Measurements from ENCODE around the gene PLP1.
"Not testable (repeated sequence)": the region's sequence is repeated elsewhere in the genome, so short reads cannot be mapped to it uniquely, and the experiment has no call there.

The PLP1 gene

DNA sequence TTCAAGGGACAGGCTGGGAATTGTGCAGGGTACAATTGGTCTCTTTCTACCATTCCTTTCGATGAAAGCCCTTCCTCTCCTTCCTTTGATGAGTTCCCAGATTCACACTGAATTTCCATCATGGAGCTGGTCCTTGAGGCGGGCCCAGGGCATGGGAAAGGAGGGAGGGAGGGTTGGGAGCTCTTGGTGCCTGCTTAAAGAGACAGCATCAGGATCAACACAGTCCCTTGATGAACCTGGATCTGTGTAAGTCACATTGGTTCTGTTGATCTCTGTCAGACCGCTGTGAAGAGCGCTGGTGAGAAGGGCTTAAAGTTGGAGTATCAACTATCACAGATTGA lies 4.4 kb downstream of the PLP1 start:
- no peak for DNase-seq

DNA sequence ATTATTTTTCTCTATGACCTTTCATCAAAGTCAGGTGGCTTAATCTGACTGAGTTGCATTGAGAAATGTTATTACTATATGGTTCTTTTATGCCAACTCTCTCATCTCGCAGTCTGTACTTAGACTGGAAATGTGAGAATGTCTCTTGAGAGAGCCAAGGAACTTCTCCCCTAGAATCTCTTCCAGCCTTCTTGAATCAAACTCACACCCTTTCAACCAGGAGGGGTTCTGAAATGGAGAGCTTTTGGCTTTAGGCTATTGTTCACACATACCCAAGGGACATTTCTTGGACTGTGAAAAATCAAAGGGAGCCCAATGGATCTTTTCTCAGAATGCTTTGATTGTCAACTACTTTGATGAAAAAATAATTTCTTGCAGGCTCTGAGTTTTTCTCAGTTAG lies 5.1 kb downstream of the PLP1 start:
- DNase-seq: no peak

DNA sequence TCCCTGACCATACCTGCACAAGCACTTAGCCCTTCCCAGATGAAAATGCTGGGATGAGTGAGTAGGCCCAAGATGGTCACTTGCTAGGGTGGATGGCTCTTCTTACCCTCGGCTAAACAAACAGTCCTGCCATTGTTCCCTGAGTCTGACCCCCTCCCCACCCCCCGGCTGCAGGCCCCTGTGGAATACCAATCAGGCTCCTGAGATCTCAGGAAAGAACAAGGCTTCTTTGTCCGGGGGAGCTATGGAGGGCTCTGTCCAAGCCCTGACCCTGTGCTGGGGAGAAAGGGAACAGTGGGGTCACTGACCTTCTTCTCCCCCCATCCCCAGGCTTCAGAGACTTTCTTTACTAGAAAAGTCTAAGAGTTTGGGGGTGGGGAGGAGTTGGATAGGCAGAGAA lies 6.0 kb downstream of the PLP1 start:
- DNase-seq: no peak

DNA sequence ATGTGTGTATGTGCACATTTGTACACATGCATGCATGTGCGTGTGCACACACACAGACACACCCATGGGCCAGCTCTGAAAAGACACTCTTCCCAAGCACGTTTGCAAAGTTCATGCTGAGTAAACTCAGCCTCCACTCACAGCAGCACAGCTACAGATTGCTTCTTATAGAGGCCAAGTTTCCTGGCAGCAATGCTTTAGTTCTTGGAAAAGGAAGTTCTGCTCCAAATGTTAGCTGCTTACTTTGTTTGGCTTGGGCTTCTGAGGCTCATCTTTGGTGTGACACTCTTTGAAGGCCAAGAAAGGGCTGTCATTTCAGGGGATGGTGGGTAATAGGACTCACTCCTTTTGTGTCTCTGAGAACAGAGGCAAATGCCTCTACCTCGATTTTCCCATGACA lies 6.6 kb downstream of the PLP1 start:
- no peak for DNase-seq

DNA sequence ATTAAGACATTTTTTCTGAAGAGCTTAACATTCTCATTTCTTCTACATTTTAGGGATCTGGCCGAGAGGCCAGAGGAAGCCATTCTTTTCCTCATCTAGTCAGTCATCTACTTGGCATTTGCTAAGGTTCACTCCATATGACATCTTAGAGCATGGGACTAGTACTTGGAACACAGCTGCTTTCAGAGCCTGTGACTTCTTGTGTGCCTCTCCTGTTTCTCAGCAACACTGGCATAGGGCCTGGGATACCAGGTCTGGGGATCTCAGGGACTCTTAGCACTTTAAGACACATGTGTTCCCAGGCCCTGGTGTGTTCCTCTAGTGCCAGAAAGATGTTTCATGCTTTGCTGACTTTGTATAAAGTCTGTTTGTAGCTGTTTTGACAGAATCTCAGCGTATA lies 7.3 kb downstream of the PLP1 start:
- no peak for DNase-seq

DNA sequence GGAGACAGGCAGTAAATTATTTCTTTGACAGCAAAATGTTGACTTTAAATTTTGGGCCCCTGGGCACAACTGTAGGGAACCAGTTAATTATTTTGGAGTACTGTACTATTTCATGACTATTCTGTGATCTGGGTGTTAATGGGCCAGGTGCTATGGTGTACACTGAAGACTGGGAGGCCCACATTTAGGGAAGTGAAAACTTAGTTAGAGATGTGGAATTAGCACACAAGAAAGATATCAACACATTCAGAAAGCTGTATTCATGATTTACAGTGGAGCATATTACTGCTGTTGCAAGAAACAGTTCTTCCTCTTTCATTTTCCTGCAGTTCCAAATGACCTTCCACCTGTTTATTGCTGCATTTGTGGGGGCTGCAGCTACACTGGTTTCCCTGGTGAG lies 12.4 kb downstream of the PLP1 start:
- no peak for DNase-seq

DNA sequence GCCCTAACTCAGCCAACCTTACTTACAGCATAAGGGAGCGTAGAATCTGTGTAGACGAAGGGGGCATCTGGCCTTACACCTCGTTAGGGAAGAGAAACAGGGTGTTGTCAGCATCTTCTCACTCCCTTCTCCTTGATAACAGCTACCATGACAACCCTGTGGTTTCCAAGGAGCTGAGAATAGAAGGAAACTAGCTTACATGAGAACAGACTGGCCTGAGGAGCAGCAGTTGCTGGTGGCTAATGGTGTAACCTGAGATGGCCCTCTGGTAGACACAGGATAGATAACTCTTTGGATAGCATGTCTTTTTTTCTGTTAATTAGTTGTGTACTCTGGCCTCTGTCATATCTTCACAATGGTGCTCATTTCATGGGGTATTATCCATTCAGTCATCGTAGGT lies 14.6 kb downstream of the PLP1 start:
- peak; percentile 85 for DNase-seq

DNA sequence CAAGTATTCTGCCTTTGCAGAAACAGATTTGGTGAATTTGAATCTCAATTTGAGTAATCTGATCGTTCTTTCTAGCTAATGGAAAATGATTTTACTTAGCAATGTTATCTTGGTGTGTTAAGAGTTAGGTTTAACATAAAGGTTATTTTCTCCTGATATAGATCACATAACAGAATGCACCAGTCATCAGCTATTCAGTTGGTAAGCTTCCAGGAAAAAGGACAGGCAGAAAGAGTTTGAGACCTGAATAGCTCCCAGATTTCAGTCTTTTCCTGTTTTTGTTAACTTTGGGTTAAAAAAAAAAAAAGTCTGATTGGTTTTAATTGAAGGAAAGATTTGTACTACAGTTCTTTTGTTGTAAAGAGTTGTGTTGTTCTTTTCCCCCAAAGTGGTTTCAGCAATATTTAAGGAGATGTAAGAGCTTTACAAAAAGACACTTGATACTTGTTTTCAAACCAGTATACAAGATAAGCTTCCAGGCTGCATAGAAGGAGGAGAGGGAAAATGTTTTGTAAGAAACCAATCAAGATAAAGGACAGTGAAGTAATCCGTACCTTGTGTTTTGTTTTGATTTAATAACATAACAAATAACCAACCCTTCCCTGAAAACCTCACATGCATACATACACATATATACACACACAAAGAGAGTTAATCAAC lies 15.3 kb downstream of the PLP1 start:
- DNase-seq: no peak

DNA sequence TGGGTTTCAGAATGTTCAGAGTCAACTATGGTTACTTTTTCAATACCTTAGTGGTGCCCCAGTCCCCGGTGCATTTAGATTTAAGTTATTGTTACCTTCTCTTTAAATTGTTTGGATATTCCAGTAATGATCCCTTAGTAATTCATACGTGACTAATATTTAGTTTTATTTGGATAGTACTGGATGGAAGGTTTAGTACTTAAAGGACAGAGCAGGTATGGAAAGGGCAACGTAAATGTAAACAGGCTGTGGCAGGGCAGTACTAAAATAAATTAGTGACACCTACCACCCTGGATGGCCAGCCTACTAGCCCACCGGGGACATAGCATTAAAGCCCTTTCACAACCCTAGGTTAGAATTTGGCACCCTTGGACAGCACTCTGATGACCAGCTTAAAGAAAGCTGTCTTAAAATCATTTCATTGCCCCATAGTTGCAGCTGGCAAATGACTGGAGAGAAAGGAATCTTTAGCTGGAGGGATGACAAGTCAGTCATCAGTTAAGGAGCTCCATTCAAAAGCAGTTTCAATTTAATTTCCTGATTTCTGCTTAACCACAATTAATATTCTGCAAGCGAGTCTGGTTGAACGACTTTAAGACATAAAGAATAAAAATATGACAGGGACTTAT lies 16.4 kb downstream of the PLP1 start:
- DNase-seq: no peak

DNA sequence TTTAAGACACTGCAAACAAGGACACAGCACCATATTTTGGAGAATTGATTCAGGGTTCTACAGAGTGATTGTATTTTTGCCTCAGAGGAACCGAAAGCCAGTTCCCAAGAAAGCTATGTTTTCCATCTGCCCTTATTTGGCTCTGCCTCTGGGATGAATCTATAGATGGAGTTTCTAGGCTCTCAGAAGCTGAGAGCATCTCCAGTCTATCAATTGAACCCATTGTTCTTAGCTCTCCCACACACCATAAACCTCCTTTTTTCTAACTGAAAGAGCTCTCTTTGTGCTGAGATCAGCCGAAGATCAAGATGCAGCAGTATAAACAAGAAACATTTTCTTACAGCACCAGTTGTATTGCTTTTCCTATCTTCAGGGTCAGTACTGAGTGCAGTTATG lies 16.9 kb downstream of the PLP1 start:
- DNase-seq: no peak

DNA sequence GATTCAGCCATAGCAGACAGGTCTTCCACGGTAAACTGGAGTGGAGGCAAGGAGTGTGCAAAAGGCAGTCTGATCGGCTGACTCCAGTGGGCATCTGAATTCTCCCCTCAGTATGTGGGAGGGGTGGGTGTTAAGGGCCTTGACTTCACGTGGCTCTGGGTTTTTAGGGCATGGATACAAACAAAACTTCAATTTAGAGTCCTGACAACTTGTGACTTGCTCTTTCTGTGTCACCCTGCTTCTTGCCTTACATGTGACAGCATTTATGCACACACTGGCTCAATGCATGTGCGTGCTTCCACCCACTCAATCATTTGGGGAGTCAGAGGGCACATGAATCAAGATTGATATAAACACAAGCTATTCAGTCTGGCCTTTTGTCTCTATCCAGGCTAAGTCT lies 17.5 kb downstream of the PLP1 start:
- no peak for DNase-seq

DNA sequence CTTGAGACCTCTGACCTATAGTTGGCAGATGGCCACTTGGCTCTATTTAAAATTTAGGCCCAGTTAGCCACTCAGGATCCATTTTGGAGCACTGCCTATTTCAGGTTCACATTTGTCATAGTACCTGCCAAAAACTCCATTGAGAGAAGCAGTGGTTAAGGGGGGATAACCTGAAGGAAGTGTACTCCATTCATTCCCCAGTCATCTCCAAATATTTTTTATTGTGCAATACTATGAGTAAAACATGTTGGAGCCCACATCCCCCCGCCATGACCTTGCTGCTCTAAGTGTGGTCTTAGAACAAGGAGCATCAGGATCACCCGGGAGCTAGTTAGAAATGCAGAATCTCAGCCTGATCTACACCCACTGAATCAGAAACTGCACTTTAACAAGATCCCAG lies 21.1 kb downstream of the PLP1 start:
- DNase-seq: no peak

DNA sequence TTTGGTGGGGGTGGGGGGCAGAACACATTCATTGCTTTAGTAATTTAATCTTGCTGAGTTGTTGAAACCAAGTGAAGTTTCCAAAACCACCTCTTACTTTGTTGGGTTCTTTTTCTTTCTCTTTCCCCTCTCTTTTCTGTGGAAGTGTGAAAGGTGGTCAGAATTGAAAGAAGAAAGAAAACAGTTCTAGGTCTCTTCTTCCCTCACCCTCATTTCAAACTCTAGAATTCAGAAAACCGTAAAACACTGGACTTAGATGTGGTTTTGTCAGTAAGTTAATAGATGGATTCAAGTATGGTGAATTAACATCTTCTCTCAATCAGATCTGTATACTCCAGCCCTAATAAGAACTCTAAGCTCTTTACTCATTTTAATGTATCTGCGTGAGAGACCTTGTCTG lies 23.7 kb downstream of the PLP1 start:
- DNase-seq: no peak

DNA sequence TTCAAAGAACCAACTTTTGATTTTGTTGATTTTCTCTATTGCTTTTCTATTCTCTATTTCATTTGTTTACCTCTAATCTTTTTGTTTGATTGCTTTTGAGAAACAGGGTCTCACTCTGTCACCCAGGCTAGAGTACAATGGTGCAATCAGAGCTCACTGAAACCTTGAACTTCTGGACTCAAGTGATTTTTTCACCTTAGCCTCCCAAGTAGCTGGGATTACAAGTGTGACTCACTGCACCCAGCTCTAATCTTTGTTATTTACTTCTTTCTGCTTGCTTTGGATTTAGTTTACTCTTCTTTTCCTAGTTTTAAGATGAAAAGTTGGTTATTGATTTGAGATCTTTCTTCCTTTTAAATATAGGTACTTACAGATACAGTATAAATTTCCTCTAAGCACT lies 29.2 kb downstream of the PLP1 start:
- no peak for DNase-seq

DNA sequence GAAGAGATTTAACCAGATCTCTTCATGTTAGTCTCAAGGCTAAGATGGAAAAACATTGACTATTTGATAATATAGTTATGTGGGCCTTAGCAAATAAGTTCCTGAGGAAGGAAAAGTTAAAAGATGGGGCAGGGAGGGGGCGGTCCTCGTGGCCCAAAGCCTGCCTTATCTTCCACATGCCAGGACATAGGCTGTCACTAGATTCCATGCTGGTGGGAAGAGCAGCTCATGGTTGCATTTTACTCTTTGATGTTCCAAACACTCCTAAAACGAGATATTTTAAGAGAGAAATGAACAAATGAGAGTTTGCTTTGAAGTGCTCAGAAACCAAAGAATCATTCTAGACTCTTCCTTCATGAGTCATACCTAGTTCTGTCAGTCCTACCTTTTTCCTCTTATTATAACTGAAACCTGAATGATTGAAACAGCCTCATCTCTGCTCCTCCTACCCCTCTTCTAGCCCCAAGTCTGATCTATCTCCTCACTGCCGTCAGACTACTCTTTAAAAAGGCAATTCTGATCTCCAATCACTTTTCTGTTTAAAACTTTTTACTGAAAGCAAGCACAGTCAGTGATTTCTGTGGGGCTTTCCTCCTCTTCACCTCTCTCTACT lies 30.3 kb downstream of the PLP1 start:
- DNase-seq: no peak

DNA sequence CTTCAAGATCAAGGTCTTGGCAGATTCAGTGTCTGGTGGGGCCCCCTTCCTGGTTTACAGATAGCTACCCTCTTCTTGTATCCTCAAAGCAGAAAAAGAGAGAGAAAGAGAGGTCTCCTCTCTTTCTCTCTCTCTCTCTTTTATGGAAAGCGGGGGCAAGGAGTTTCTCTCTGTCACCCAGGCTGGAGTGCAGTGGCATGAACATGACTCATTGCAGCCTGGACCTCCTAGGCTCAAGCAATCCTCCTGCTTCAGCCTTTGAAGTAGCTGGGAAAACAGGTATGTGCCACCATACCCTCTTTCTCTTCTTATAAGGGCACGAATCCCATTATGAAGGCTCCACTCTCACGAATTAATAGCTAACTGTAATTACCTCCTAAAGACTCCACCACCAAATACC lies 35.2 kb downstream of the PLP1 start:
- no peak for DNase-seq

DNA sequence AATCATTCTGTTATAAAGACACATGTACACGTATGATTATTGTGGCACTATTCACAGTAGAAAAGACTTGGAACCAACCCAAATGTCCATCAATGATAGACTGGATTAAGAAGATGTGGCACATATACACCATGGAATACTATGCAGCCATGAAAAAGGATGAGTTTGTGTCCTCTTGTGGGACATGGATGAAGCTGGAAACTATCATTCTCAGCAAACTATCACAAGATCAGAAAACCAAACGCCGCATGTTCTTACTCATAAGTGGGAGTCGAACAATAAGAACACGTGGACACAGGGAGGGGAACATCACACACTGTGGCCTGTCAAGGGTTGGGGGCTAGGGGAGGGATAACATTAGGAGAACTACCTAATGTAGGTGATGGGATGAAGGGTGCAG lies 40.5 kb downstream of the PLP1 start:
- DNase-seq: not testable (repeated sequence)

DNA sequence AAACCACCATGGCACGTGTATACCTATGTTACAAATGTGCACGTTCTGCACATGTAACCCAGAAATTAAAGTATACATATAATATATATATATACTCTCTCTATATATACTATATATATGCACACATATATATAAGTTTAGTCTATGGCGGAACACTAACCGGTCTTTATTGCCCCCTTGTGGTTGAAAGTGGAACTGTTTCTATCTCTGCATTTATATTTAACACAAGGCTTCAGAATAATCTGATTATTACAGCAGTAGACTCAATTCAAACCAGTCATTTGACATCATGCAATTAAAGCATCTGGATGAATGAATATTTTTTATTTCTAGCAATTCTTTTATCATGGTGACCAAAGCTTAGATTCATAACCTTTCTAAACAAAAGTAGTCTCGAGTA lies 40.9 kb downstream of the PLP1 start:
- DNase-seq: peak; percentile 43

DNA sequence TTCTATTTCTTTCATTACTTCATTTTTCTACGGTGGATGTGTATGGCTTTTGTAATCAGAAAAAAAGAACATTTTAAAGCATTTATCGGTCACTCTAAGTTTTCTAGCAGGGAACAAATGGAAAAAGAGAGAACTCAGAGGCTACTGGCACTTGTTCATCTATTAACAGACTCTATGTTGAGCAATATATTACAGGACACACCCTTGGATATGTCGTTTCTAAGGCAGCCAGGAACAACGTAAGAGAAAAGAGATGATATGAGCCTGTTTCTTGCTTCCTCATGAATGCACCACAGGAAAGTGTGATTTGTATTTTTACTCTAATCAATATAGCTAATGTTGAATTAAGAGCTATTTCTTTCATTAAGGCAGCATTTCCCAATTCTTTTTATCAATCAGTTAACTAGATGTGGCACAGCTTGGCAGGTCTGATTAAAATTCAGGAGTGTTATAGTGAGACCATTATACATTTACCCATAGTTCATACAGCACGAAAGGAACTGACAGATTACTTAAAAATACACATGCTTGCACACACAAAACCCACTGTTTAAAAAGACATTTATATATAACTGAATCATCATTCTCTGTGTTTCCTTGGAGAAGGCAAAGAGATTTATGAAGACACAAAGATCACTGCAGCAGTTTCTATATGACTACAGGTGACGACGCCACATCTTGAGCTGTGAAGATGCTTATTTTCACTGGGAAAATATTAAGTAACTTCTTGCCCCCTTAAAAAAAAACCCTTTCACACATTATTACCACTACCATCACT lies 42.4 kb downstream of the PLP1 start:
- DNase-seq: no peak

DNA sequence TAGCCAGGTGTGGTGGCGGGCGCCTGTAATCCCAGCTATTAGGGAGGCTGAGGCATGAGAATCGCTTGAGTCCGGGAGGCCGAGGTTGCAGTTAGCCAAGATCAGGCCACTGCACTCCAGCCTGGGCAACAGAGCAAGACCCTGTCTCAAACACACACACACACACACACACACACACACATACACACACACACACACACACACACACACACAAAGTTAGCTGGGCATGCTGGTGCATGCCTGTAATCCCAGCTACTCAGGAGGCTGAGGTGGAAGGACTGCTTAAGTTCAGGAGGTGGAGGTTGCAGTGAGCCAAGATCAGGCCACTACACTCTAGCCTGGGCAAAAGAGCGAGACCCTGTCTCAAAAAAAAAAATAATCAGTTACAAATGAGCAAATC lies 44.2 kb downstream of the PLP1 start:
- not testable (repeated sequence) for DNase-seq

DNA sequence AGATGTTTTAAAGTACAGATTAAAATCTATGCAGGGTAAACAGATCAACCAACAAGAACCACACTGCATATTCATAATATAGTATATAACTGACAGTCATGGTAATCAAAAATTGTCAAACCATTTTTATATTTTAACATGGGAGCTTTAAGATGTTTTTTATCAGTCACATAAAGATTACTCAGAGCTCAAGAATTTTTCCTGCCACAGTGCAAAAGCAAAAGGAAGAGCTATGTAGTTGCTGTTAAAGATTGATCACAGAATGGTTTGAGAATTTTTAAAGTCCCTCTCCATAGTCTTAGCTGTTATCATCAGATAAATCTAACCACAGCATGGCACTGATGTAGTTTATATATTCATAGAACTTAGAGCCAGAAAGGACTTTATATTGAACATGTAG lies 47.0 kb downstream of the PLP1 start:
- DNase-seq: no peak

DNA sequence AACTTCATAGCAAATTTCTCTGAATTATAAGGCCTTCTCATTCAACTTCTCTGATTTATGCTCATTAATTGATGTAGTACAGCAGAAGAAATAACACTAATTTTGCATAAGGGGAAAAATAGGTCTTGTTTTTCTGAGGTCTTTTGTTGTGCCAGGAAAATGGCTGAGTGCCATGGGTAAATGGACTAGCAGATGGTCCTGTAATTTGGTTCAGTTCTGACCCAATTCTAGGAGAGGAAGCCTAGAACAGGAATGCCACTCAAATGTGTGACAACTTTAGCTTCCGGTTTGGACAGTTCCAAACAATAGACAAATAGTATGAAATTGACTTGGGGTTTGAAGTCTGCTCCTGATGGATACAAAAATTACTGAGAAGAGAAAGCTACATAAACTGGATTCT lies 49.2 kb downstream of the PLP1 start:
- no peak for DNase-seq

DNA sequence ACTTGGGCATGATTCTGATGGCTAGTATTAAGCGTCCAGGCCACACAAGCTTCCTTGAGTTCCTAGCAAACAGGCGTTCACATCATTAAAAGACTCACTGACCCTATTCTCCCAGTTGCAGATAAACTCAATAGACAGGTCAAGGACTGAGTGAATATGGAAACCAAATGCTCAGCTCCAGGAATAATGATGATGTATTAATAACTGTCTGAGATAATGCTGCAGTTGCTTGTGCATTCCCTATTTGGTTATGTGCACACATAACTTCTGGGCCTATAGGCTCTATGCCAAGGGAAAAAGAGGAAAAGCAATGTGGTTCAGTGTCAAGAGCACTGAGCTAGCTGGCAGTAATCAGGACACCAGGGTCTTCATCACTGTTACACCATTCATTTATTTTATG lies 51.9 kb downstream of the PLP1 start:
- DNase-seq: no peak

DNA sequence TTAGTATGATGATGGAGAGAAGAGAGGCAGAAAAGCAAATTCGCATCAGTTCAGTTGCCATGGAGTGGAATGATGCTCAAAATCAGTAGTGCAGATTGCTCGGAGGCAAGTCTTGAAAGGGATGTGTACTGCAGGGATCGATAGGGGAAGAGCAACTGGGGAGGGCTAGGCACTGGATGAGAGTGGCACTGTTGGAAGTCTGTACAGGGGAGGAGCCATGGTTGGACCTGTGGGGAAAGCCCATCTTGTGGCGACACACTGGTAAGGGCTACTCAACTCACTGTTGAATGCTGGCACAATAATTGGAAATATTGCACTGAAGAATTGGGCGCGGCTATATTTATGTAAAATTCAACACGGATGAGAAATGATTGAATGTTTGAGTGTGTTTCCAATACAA lies 54.2 kb downstream of the PLP1 start:
- no peak for DNase-seq
